NCI-H1048 (cell line): Measurements from ENCODE around the gene ZDHHC11.
"Not testable (repeated sequence)": the region's sequence is repeated elsewhere in the genome, so short reads cannot be mapped to it uniquely, and the experiment has no call there.

Experiments used
- DNase-seq: peaks from one replicate; lab custom pipeline; 2025; lab: John Stamatoyannopoulos, UW

ZDHHC11 gene

DNA sequence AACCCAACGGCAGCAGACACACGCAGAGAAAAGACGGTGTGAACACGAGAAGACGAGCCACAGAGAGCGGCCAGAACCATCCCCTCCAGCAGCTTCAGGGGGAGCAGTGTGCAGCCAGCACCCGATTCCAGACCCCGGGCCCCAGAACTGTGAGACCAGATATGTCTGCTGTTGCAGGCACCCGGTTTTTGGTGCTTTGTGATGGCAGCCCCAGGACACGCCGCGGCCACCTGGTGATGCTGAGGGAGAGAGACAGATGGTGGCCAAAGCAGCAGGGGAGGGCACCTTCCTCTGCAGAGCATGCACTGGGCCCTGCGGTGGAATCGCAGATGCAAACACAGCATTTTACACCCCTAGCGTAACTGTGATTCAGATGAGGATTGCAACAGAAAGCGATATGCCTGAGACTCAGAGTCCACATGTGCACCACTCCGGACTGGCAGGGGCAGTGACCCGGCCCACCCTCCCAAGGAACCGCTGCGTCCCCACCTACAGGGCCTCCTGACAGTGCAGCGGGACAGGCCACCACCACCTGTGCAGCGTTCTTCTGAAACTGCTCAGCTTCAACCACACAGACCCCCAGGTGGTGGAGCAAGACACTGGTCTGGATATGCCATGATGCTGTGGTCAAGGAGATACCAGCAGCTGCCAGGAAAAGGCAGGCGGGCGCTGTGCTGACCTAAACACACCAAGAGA is 90.3 kb downstream of the ZDHHC11 start:
- no peak for DNase-seq

- no peak for DNase-seq
These were observed 90.9 kb downstream of the ZDHHC11 start for GRCh38 chr5:759781-760362.

DNA sequence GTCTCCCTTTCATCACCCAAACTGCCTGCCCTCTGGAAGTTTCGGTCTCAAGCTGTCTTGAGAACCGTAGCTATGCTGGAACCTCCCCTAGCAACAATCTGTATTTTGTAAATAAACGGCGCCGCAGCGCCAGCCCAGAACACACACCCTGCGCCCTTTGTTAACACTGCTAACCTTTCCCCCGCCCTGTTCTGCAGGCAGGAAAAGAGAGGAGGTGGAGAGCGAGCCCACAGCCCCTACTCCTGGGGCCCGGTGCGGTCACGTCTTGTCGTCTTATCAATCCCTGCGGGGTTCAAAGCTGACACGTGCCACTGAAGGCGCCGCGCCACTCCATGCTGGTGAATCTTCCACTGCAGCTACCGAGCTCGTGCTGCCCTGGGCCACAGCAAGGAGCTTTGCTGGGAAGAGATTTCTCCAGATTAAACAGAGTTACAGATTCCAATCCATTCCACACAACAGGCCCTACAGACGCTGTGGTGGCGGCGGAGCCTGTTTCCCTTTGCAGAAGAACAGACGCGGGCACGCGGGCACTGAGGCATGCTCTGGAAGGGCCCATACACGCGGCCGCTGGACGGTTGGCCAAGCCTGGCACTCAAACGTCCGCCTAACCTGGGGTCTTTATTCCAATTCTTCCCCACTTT is 91.6 kb downstream of the ZDHHC11 start:
- DNase-seq: no peak

DNA sequence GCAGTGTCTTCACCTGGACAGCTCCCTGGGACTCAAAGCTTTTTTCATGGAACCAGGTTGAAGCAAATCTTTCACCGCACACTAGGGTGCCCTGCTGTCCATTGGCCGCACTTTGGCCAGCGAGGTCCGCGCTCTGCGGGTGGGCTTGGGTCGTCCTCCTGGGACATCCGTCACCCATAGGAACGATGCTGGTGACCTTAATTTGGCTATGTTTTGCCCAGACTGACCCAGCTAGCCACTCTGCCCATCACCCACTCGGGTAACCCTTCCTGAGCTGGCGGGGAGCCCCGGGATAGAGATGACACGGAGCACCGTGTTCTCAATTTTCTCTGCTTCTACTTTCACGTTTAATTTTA is 92.1 kb downstream of the ZDHHC11 start:
- DNase-seq: no peak

DNA sequence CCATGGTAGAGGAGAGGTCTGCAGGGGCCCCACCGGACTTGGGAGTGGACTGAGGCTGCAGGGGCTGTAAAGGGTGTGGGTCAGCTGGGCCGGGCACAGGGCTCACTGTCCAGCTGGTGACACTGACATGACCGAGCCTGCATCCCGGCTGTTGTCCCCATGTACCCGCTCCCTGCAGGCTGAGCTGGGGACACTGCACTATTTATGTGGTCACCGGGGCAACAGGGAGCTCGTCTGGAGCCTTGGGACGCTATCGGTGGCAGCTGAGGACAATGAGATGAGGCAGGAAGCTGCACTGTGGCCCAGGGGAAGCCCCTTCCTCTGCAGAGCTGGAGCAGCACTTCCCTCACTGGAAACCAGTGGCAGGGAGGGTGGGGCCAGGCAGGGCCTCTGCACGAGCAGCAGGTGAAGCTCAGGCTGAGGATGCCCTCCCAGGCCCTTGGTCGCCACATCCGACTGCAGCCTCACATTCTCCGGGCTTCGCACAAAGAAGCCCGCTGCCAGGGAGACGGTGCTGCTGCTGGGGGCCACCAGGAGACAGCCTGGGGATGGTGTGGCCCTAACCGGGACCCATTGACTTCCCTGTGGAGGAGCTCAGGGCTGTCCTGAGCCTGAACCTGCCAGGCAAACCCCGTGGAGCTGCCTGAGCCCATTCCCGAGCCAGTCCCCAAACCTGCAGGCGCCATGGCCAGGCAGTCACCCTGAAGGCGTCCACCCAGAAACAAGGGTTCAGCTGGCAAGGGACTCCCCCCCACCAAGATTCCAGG is 92.7 kb downstream of the ZDHHC11 start:
- no peak for DNase-seq

GRCh38 chr5:757346-757930 is 93.3 kb downstream of the ZDHHC11 start:
- DNase-seq: no peak

DNA sequence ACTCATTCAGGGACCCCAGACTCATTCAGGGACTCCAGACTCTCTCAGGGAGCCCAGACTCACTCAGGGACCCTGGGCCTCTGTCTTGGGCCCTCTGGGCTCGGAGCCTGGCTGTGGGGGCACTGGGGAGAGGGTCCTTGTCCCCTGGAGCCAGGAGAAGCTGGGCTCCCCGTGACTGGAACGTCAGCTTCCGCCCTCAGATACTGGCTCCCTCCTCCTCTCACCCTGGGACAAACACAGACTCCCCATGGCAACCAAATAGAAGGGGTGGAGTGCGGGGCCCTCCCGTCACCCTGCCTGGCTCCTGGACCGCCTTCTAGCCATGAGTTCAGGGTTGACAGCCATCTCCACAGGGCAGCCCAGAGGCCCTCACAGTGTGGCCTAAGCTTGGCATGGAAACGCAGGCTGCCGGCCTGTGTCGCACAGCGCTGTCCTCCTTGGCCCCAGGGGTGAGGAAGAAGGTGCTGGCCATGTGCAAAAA is 93.9 kb downstream of the ZDHHC11 start:
- no peak for DNase-seq

DNA sequence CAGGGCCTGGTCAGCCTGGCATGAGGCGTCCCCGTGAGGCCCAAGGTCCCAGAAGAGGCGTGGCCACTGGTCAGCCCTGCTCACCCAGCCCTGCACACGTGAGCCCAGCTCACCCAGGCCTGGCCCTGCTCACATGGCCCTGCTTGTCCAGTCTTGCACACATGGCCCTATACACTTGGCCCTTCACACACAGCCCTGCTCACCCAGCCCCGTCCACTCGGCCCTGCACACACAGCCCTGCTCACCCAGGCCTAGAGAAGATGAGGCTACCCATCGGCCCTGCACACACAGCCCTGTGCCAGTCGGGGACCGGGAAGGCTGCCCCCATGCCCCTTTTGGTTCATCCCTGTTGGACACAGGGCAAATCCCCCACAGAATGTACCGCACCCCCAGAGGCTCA is 94.6 kb downstream of the ZDHHC11 start:
- no peak for DNase-seq

GRCh38 chr5:754143-754632 is 96.6 kb downstream of the ZDHHC11 start:
- not testable (repeated sequence) for DNase-seq

GRCh38 chr5:753567-754142 is 97.1 kb downstream of the ZDHHC11 start:
- not testable (repeated sequence) for DNase-seq

GRCh38 chr5:752532-753115 is 98.2 kb downstream of the ZDHHC11 start:
- DNase-seq: not testable (repeated sequence)

- DNase-seq: not testable (repeated sequence)
These were observed 98.8 kb downstream of the ZDHHC11 start for GRCh38 chr5:751992-752391.

DNA sequence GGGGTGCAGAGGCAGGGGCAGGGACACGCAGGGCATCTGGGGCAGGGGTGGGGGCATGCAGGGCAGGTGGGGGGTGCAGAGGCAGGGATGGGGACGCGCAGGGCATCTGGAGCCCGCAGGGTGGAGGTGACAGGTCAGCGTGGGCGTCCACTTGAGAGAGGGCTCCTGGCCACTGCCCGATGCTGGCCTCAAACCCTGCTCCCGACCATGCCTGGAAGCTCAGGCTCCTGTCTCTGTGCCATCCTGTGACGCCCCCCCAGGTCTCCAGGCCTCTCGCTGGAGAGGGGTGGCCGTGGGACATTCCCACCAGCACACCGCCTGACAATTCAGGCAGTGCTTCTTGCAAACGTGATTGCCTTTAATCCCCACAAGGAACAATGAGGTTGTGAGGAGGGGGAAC is 99.3 kb downstream of the ZDHHC11 start:
- DNase-seq: no peak

DNA sequence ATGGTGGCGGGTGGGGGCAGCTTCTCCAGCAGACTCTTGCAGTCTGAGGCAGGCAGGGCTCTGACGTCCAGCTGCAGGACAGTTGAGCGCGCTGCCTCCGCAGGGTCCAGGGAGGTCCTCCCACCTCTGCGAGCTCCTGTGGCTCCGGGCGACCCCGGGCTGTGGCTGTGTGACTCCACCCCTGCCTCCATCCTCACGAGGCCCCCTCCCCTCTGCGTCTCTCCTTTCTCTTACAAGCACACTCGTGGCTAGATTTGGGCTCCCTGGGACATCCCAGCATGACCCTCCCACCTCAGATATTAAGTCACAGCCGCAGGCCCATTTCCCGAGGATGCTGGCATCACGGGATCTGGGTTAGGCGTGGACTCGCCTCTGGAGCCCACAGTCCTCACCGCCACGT is 100.6 kb downstream of the ZDHHC11 start:
- not testable (repeated sequence) for DNase-seq

GRCh38 chr5:749101-749670 is 101.6 kb downstream of the ZDHHC11 start:
- no peak for DNase-seq

- DNase-seq: not testable (repeated sequence)
These were observed 102.5 kb downstream of the ZDHHC11 start for GRCh38 chr5:748011-748980.

- DNase-seq: not testable (repeated sequence)
These were observed 103.4 kb downstream of the ZDHHC11 start for GRCh38 chr5:747303-747844.

DNA sequence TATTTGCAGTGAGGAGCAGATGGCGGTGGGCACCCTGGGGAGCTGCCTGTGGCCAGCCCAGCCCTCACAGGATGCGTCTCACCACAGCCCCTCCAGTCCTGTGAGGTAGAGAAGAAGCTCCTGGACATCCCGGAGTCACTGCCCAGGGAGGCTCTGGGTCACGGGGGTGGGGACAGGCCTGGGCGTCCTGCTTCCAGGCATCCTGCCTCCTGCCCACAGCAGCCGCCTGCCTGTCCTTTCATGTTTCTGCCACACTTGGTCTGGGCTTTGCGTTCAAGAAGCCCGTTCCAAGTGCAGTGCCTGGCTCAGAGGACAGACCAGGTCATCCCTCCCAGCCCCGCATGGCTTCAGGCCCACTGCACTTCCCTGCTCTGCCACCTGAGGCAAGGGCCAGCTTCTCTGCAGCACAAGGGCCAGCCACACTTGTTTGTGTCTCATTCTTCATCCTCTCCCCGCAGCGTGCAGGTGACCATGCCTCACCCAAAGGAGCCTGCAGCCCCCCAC is 104.5 kb downstream of the ZDHHC11 start:
- no peak for DNase-seq
